ENCODE results near the gene C1RL. TPM values are rescaled to one million over a fixed set of nuclear protein-coding genes. Genes with fewer than 3 reads are reported as not detected.

The C1RL gene
- polyA plus RNA-seq (ENCODE audit: insufficient read length in 4 of 4), result 10 to 100 TPM; 29.5 to 43.1 (median 35.9) TPM

- peak in 2 of 4 donors; percentile 76 to 82 for DNase-seq (ENCODE audit: low read depth in 4 of 4, low spot score in 2 of 4)
These were observed at the start of gene C1RL for GRCh38 chr12:7108796-7109571. TSS of gene C1RL (minus strand) at chr12:7109214. CDS start at chr12:7109180, 34 bp downstream.

- no peak for DNase-seq (ENCODE audit: low read depth in 4 of 4, low spot score in 2 of 4)
These were observed 48.4 kb upstream of the C1RL start for GRCh38 chr12:7157391-7157790.

GRCh38 chr12:7156259-7157197 lies 47.5 kb upstream of the C1RL start:
- DNase-seq (ENCODE audit: low read depth in 4 of 4, low spot score in 2 of 4), result no peak

GRCh38 chr12:7155471-7156034 lies 46.5 kb upstream of the C1RL start:
- DNase-seq (ENCODE audit: low read depth in 4 of 4, low spot score in 2 of 4), result no peak

- no peak for DNase-seq (ENCODE audit: low read depth in 4 of 4, low spot score in 2 of 4)
These were observed 46.0 kb upstream of the C1RL start for GRCh38 chr12:7154901-7155470.

- DNase-seq (ENCODE audit: low read depth in 4 of 4, low spot score in 2 of 4), result no peak
These were observed 45.0 kb upstream of the C1RL start for GRCh38 chr12:7154042-7154441.

GRCh38 chr12:7152818-7153217 lies 43.8 kb upstream of the C1RL start:
- DNase-seq (ENCODE audit: low read depth in 4 of 4, low spot score in 2 of 4), result no peak

GRCh38 chr12:7151532-7151931 lies 42.5 kb upstream of the C1RL start:
- no peak for DNase-seq (ENCODE audit: low read depth in 4 of 4, low spot score in 2 of 4)

GRCh38 chr12:7150841-7151240 lies 41.8 kb upstream of the C1RL start:
- no peak for DNase-seq (ENCODE audit: low read depth in 4 of 4, low spot score in 2 of 4)

- no peak for DNase-seq (ENCODE audit: low read depth in 4 of 4, low spot score in 2 of 4)
These were observed 41.3 kb upstream of the C1RL start for GRCh38 chr12:7150356-7150755.

- DNase-seq (ENCODE audit: low read depth in 4 of 4, low spot score in 2 of 4), result no peak
These were observed 37.9 kb upstream of the C1RL start for GRCh38 chr12:7146906-7147305.

- DNase-seq (ENCODE audit: low read depth in 4 of 4, low spot score in 2 of 4), result no peak
These were observed 37.2 kb upstream of the C1RL start for GRCh38 chr12:7146228-7146627.

- no peak for DNase-seq (ENCODE audit: low read depth in 4 of 4, low spot score in 2 of 4)
These were observed 36.7 kb upstream of the C1RL start for GRCh38 chr12:7145671-7146070.

GRCh38 chr12:7144414-7145120 lies 35.6 kb upstream of the C1RL start:
- no peak for DNase-seq (ENCODE audit: low read depth in 4 of 4, low spot score in 2 of 4)

- DNase-seq (ENCODE audit: low read depth in 4 of 4, low spot score in 2 of 4), result no peak
These were observed 34.5 kb upstream of the C1RL start for GRCh38 chr12:7143564-7143963.

GRCh38 chr12:7142809-7143465 lies 33.9 kb upstream of the C1RL start:
- DNase-seq (ENCODE audit: low read depth in 4 of 4, low spot score in 2 of 4), result no peak

- DNase-seq (ENCODE audit: low read depth in 4 of 4, low spot score in 2 of 4), result no peak
These were observed 33.1 kb upstream of the C1RL start for GRCh38 chr12:7142056-7142644.

GRCh38 chr12:7141351-7142005 lies 32.5 kb upstream of the C1RL start:
- no peak for DNase-seq (ENCODE audit: low read depth in 4 of 4, low spot score in 2 of 4)

- DNase-seq (ENCODE audit: low read depth in 4 of 4, low spot score in 2 of 4), result no peak
These were observed 30.2 kb upstream of the C1RL start for GRCh38 chr12:7139200-7139599.
